ENCODE results near the gene SLC39A11. TPM values are rescaled to one million over a fixed set of nuclear protein-coding genes. Genes with fewer than 3 reads are reported as not detected.
"Not testable (repeated sequence)": the region's sequence is repeated elsewhere in the genome, so short reads cannot be mapped to it uniquely, and the experiment has no call there.

Gene SLC39A11
- total RNA-seq, 1 donor from 2014 or later = 8.2 TPM

- no peak for DNase-seq (ENCODE audit: low spot score in 2 of 2)
- no peak for FAIRE-seq
These were observed 19.8 kb upstream of the SLC39A11 start for GRCh38 chr17:73112246-73112645.

DNA sequence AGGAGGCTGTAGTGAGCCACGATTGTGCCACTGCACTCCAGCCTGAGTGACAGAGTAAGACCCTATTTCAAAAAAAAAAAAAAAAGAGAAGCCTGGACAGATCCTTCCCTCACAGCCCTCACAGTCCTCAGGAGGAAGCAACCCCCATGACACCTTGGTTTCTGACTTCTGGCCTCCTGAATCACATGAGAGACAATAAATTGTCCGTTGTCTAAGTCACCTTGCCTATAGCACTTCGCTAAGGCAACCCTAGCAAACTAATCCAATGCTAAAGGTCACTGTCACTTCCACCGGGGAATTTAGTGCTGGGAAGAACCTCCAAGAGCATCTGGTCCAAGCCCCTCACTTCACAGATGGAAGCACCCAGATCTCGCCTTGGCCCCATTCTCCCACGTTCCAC is 18.9 kb upstream of the SLC39A11 start:
- FAIRE-seq (no peak), DNase-seq (ENCODE audit: low spot score in 2 of 2) (no peak)

GRCh38 chr17:73107191-73107590 is 14.7 kb upstream of the SLC39A11 start:
- DNase-seq (ENCODE audit: low spot score in 2 of 2) (no peak), FAIRE-seq (no peak)

DNA sequence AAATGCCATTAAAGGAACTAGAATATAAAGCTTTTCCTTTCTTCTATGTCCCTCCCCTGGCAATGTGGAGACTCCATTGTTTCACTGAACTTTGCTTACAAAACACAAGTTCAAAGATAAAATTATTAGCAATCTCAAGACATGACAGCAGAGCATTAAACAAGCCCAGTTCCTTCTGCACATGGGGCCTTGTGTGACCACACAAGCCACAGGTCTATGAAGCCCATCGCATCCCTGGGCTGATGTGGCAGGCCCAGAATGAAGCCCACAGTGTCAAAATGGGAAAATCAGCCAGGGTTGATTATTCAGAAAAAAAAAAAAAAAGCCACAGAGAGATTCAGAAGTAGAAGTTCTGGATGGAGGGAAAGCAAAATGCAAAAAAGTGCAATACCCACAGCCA is 12.9 kb upstream of the SLC39A11 start:
- FAIRE-seq (no peak), DNase-seq (ENCODE audit: low spot score in 2 of 2) (no peak)

GRCh38 chr17:73104450-73104849 is 12.0 kb upstream of the SLC39A11 start:
- FAIRE-seq (no peak), DNase-seq (ENCODE audit: low spot score in 2 of 2) (no peak)

DNA sequence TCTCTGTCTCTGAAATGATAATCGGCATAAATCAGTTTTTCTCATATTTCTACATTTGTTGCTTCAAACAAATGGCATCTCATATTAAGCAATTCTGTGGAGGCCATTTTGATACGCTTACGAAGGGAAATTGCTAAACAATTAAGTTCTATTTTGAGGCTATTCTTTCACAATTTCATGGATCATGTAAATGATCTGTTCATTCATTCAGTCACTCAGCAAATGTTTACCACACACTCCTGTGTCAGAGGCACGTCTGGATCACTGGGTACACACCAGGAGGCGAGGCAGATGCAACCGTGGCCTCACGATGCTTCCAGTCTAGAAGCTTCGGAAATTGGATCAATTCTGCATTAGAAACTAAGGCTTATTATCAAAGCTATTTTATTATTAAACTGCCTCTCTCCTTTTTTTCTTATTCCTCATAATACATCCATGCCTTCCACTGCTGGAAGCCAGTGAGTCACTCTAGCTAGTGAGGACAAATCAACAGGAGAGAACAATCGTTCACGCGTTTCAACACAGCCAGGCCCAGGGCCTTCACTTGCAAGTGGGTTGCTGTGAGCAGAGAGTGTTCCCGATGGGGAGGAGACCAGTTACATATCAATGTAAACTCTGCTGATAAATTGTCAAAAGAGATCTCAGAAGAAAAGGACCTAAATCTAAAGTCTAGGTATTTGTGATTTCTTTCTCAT is 11.3 kb upstream of the SLC39A11 start:
- no peak for FAIRE-seq
- DNase-seq (ENCODE audit: low spot score in 2 of 2) = no peak

DNA sequence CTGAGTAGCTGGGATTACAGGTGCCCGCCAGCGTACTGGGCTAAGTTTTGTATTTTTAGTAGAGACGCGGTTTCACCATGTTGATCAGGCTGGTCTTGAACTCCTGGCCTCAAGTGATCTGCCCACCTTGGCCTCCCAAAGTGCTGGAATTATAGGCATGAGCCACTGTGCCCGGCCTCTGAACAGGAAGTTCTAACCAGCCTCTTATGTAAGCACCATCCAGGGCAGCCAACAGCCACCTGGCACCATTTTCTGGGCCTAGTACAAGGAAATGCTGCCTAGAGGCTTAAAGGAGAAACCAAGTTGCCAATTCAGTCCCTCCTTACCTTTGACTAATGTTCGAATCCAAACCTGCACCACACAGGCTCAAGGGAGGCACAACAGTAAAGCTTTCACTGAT is 8.5 kb upstream of the SLC39A11 start:
- FAIRE-seq (no peak), DNase-seq (ENCODE audit: low spot score in 2 of 2) (no peak)

GRCh38 chr17:73100363-73100762 is 7.9 kb upstream of the SLC39A11 start:
- no peak for FAIRE-seq
- no peak for DNase-seq (ENCODE audit: low spot score in 2 of 2)

- FAIRE-seq (no peak), DNase-seq (ENCODE audit: low spot score in 2 of 2) (no peak)
These were observed 7.0 kb upstream of the SLC39A11 start for GRCh38 chr17:73099511-73099910.

DNA sequence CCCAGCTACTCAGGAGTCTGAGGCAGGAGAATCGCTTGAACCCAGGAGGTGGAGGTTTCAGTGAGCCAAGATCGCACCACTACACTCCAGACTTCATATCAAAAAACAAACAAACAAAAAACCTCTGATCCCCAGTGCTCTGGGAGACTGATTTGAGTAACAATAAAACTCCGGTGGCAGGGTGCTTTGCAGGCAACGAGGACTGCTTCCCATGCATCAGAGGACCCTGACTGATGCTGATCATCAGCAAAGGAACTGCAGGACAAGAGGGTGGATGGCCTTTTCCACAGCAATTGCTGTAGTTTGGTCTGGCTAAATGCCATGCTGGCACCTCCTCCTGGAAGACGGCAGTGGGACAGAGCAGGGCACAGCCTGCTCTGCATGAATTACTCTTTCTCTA is 6.4 kb upstream of the SLC39A11 start:
- DNase-seq (ENCODE audit: low spot score in 2 of 2) (no peak), FAIRE-seq (no peak)

DNA sequence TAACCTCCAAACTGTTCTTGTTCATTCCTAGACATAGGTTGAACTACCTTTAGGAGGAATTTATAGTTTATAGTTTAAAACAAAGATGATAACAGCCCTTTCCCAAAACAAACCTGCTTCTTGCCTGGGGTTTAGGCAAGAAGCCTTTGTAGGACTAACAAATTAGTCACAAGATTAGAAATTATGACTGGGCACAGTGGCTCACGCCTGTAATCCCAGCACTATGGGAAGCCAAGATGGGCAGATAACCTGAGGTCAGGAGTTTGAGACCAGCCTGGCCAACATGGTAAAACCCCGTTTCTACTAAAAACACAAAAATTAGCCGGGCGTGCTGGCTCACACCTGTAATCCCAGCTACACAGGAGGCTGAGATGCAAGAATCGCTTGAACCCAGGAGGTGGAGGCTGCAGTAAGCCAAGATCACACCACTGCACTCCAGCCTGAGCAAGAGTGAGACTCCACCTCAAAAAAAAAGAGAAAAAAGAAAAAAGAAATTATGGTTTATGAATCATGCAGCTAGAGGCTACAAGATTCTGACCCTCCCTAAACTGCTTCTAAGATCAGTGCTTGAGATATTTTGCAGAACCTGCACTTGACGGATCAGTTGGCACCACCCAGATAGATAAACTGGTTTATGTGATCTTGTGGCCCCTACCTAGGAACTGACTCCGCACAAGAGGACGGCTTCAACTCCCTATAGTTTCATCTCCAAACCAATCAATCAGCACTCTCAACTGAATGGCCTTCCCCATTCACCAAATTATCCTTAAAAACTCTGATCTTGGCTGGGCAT is 5.7 kb upstream of the SLC39A11 start:
- not testable (repeated sequence) for DNase-seq (ENCODE audit: low spot score in 2 of 2); FAIRE-seq

- no peak for DNase-seq (ENCODE audit: low spot score in 2 of 2)
- no peak for FAIRE-seq
These were observed 4.4 kb upstream of the SLC39A11 start for GRCh38 chr17:73096866-73097265.

DNA sequence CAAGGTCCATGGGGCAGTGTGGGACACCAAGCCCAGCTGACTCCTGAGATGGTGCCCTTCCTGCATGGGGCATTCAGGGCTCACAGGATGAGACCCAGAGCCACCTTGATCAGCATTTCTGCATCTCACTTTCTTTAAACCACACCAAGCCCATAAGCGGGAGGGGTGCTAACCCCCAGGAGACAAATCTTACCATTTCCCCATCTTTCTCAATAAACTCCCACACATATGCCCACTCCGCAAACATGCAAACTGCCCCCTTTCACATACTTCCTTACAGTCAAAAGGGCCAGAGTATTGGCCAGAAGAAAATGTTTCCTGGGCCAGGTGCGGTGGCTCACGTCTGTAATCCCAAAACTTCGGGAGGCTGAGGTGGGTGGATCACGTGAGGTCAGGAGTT is 3.7 kb upstream of the SLC39A11 start:
- FAIRE-seq = no peak

GRCh38 chr17:73093286-73093685 is 798 bp upstream of the SLC39A11 start:
- DNase-seq (ENCODE audit: low spot score in 2 of 2) (no peak), FAIRE-seq (no peak)

More for the DNA sequence above, 3.7 kb upstream of the SLC39A11 start:
- DNase-seq (ENCODE audit: low spot score in 2 of 2) = no peak

DNA sequence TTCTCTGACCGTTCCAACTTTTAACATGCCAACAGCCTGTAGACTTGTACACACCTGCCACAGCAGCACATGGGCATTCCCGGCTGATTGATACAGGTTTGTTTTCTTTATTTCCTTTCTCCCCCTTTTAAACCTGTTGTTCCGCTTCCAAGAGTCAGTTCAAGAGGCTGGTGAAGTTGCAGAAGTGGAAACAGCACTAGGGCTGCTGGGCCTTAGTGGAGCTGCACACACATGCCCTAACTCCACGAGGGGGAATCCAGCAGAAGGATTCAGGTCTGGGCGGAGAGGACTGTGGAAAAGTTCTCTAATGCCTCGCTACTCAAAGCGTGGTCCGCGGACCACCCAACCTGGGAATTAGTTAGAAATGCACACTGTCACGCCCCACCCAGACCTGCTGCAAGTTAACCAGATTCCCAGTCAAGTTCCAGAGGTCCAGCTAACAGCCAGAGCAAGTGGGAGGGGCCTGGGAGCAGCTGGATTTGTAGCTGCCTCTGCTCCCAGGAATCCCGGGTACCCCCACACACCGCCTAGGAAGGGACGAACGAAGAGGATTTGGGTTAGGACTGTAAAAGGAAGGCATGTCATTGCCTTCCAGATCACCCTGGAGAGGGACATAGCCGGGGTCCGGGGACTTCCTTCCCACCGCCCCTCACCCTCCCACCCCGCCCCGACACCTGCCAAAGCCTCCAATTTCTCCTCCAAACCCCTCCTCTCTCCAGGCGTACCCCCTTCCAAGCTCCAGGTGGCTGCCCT is 542 bp downstream of the SLC39A11 start:
- no peak for FAIRE-seq

GRCh38 chr17:73091410-73091769 is 1.1 kb downstream of the SLC39A11 start:
- FAIRE-seq (no peak), DNase-seq (ENCODE audit: low spot score in 2 of 2) (no peak)

More for the DNA sequence above, 542 bp downstream of the SLC39A11 start:
- DNase-seq (ENCODE audit: low spot score in 2 of 2) = no peak

GRCh38 chr17:73090396-73091202 is 1.9 kb downstream of the SLC39A11 start:
- FAIRE-seq = no peak
- DNase-seq (ENCODE audit: low spot score in 2 of 2) = no peak

DNA sequence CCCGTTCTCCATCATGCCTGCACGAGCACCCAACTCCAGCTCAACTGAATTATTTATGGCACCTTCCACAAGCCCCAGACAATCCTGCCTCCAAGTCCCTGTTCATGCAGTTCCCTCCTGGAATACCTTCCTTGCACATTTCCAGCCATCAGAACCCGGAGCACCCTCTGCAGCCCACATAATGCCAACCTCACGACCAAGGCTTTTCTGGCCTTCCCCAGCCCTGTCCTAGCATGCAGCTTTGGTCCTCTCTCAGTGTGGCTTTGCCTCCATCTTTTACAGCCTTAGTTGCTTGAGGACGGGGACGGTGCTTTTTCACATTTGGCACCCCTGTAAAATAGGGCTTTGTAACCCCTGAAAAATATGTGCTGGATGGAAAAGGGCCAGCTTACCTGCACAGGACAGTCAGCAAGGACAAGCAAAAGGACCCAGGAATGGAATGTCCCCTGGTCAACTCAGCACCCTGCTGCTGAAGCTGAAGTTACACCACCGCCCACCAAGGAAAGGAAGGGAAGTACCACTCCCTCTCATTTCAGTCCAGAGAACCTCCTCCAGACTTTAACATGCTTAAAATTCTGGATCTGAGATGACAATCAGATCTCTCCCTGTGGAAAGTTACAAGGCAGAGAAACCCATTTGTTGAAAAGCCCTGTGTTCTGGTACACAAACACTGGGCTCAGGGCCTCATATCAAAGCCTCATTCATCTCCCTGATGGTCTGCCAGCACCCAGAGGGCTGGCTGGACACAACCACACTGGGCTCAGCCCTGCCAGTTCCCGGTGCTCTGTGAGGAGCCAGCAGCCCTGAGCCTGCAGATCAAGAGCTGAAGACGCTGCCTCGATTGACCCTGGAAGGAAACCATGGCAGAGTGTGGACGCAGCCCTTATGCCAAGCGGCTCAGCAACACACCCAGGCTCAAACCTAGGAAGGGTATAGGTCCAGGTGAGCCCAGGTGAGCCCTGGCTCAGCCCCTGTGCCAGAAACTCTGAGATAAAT is 2.9 kb downstream of the SLC39A11 start:
- DNase-seq (ENCODE audit: low spot score in 2 of 2) (peak; percentile 54 to 55), FAIRE-seq (no peak)

DNA sequence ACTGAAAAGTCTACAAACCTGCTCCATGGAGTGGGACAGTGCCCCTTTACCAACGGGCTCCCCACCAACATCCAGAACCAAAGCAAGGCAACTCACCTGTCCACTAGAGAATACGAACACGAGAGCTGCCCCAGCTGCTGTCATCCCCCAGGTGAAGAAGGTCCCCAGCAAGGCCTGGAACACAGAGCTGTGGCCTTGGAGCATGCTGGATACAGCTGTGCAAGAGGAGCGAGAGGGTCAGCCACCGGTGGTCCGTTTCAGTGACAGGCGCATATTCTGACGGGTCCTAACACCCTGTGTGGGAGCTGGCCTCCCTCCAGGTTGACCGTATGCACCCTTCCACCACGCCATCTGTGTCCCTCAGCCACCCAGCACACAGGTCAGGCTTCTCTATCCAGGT is 3.9 kb downstream of the SLC39A11 start:
- no peak for DNase-seq (ENCODE audit: low spot score in 2 of 2)
- FAIRE-seq = no peak
